Stimulated activated CD8-positive, alpha-beta memory T cell treated with anti-CD3 and anti-CD28 coated beads, Interleukin-15, amount 100 ng/mL, for 4 hours (primary cell): Measurements from ENCODE around the gene ITM2C.

Source experiments
- DNase-seq, 2 donors: peaks; one replicate each; pipeline ENCODE4 v3.0.0-alpha.2; 2020; ENCODE audit warnings: low read depth in 2 of 2

The ITM2C gene

GRCh38 chr2:230864605-230865306, at the start of gene ITM2C:
Gene ITM2C (plus strand): TSS chr2:230864942. CDS start chr2:230865026, 84 bp downstream.
- peak; percentile 32 to 59 for DNase-seq

- no peak for DNase-seq
Measured at GRCh38 chr2:230815088-230815487, 49.7 kb upstream of the ITM2C start.

- no peak for DNase-seq
Measured at GRCh38 chr2:230816735-230817134, 48.0 kb upstream of the ITM2C start.

- DNase-seq: no peak
Measured at GRCh38 chr2:230819433-230819832, 45.3 kb upstream of the ITM2C start.

- DNase-seq: no peak
Measured at GRCh38 chr2:230821261-230821990, 43.3 kb upstream of the ITM2C start.

GRCh38 chr2:230821991-230822520, 42.7 kb upstream of the ITM2C start:
- DNase-seq: no peak

- no peak for DNase-seq
Measured at GRCh38 chr2:230823264-230823964, 41.3 kb upstream of the ITM2C start.

- peak; percentile 13 to 24 for DNase-seq
Measured at GRCh38 chr2:230824406-230824978, 40.2 kb upstream of the ITM2C start.

- no peak for DNase-seq
Measured at GRCh38 chr2:230825354-230825753, 39.4 kb upstream of the ITM2C start.

GRCh38 chr2:230827774-230828271, 36.9 kb upstream of the ITM2C start:
- DNase-seq: no peak

- DNase-seq: no peak
Measured at GRCh38 chr2:230828272-230828961, 36.3 kb upstream of the ITM2C start.

- no peak for DNase-seq
Measured at GRCh38 chr2:230829293-230829692, 35.4 kb upstream of the ITM2C start.

GRCh38 chr2:230829959-230830358, 34.8 kb upstream of the ITM2C start:
- DNase-seq: no peak

- no peak for DNase-seq
Measured at GRCh38 chr2:230830428-230830827, 34.3 kb upstream of the ITM2C start.

GRCh38 chr2:230840301-230840700, 24.4 kb upstream of the ITM2C start:
- DNase-seq: no peak

- no peak for DNase-seq
Measured at GRCh38 chr2:230842473-230842872, 22.3 kb upstream of the ITM2C start.

GRCh38 chr2:230843132-230843531, 21.6 kb upstream of the ITM2C start:
- DNase-seq: no peak

GRCh38 chr2:230846360-230846759, 18.4 kb upstream of the ITM2C start:
- DNase-seq: no peak

GRCh38 chr2:230847883-230848388, 16.8 kb upstream of the ITM2C start:
- peak; percentile 77 to 82 for DNase-seq

GRCh38 chr2:230849633-230850357, 14.9 kb upstream of the ITM2C start:
- DNase-seq: peak; percentile 34

- no peak for DNase-seq
Measured at GRCh38 chr2:230850358-230850658, 14.4 kb upstream of the ITM2C start.
